GM12878 (cell line): ENCODE data around the gene STKLD1.

Source experiments
- EP300 ChIP-seq, 2 experiments: fragments of 150-350 bp in 1 of 2; IDR thresholded peaks; 2 replicates each; pipeline ENCODE4 v1.6.1; 2011 to 2012; ENCODE audit warnings: low read depth in 2 of 2, low read length in 2 of 2, borderline replicate concordance in 1 of 2, improper control_type of control experiment in 1 of 2, inconsistent platforms in 1 of 2; ENCODE audit not compliant: control insufficient read depth in 1 of 2
- NFYB ChIP-seq: IDR thresholded peaks from 2 replicates; pipeline ENCODE4 v1.6.1; 2011; ENCODE audit warnings: low read depth, mild to moderate bottlenecking, low read length, improper control_type of control experiment, moderate library complexity; ENCODE audit not compliant: insufficient read depth
- POLR2A ChIP-seq: IDR thresholded peaks from 2 replicates; pipeline ENCODE4 v1.6.1; 2011; ENCODE audit warnings: low read depth, mild to moderate bottlenecking, low read length
- POLR2AphosphoS5 ChIP-seq: IDR thresholded peaks from 2 replicates; pipeline ENCODE4 v1.6.1; 2011; ENCODE audit warnings: mild to moderate bottlenecking, low read length, inconsistent platforms
- SIN3A ChIP-seq: IDR thresholded peaks from 2 replicates; pipeline ENCODE4 v1.6.1; 2012; ENCODE audit warnings: low read depth, low read length, improper control_type of control experiment
- ZNF24 ChIP-seq: fragments of 450-650 bp; IDR thresholded peaks from 2 replicates; pipeline ENCODE4 v1.6.1; 2017; ENCODE audit warnings: antibody characterized with exemption, mild to moderate bottlenecking
- TF ChIP-seq, protein P1 (sequence below), 3 experiments: IDR thresholded peaks in 2 of 3; conservative IDR thresholded peaks in 1 of 3; 2 replicates each; pipeline ENCODE4 v1.5.1; 2011; ENCODE audit warnings: low read depth in 3 of 3, low read length in 3 of 3, mild to moderate bottlenecking in 3 of 3, control low read depth in 2 of 3, moderate library complexity in 2 of 3, inconsistent platforms in 1 of 3, mixed read lengths in 1 of 3; ENCODE audit not compliant: control insufficient read depth in 2 of 3, insufficient read depth in 1 of 3; ENCODE audit errors: extremely low read depth in 1 of 3
- TF ChIP-seq, protein P2 (sequence below): IDR thresholded peaks from 2 replicates; pipeline ENCODE4 v1.6.1; 2011; ENCODE audit warnings: mild to moderate bottlenecking, low read depth, low read length, moderate library complexity; ENCODE audit not compliant: insufficient replicate concordance
- TF ChIP-seq, protein P3 (sequence below): IDR thresholded peaks from 2 replicates; pipeline ENCODE4 v1.6.1; 2012; ENCODE audit warnings: low read depth, low read length, improper control_type of control experiment

DNA sequence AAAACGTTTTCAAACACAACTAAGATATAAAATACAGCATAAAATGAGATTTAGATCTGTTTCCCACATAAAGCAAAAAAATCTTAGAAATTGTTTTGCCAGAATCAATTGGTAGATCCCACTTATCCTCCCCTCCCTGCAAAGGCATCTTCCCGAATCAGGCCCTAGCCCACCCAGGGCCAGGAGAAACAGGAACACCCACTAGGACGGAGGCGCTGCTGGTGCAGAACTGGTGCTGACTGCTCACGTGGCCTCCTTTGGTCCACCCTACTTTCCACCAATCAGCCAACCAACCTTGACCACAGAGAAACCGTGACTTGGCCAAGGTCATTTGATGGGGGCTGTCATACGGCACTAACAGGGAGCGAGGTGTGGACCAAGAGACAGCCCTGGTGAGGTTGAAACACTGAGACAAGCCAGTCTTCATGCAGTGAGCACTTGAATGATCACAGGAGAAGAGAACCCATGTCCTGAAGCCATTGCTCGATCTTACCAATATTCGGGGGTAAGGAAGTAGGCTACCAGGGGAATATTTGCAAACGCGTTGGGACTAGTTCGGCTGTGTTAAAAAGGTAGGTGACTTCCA is 14.6 kb upstream of the STKLD1 start:
- TF ChIP-seq POLR2AphosphoS5 = 0 out of 2 replicates have a peak, but pooled peaks have one; percentile 15
- TF ChIP-seq ZNF24 = no peak
- no peak for TF ChIP-seq NFYB
- TF ChIP-seq SIN3A = no peak
- TF ChIP-seq, protein P1, sequence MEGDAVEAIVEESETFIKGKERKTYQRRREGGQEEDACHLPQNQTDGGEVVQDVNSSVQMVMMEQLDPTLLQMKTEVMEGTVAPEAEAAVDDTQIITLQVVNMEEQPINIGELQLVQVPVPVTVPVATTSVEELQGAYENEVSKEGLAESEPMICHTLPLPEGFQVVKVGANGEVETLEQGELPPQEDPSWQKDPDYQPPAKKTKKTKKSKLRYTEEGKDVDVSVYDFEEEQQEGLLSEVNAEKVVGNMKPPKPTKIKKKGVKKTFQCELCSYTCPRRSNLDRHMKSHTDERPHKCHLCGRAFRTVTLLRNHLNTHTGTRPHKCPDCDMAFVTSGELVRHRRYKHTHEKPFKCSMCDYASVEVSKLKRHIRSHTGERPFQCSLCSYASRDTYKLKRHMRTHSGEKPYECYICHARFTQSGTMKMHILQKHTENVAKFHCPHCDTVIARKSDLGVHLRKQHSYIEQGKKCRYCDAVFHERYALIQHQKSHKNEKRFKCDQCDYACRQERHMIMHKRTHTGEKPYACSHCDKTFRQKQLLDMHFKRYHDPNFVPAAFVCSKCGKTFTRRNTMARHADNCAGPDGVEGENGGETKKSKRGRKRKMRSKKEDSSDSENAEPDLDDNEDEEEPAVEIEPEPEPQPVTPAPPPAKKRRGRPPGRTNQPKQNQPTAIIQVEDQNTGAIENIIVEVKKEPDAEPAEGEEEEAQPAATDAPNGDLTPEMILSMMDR (IDR thresholded peaks at IDR 0.05 in 2 of 3, conservative IDR thresholded peaks at IDR 0.05 in 1 of 3; ENCODE audit: control insufficient read depth in 2 of 3, extremely low read depth in 1 of 3, insufficient read depth in 1 of 3, low read depth in 3 of 3, low read length in 3 of 3) = no peak
- TF ChIP-seq, protein P2, sequence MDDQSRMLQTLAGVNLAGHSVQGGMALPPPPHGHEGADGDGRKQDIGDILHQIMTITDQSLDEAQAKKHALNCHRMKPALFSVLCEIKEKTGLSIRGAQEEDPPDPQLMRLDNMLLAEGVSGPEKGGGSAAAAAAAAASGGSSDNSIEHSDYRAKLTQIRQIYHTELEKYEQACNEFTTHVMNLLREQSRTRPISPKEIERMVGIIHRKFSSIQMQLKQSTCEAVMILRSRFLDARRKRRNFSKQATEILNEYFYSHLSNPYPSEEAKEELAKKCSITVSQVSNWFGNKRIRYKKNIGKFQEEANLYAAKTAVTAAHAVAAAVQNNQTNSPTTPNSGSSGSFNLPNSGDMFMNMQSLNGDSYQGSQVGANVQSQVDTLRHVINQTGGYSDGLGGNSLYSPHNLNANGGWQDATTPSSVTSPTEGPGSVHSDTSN = no peak
- TF ChIP-seq POLR2A = peak; percentile 64
- no peak for TF ChIP-seq EP300 (IDR thresholded peaks at IDR 0.05; ENCODE audit: borderline replicate concordance in 1 of 2, control insufficient read depth in 1 of 2, low read depth in 2 of 2, low read length in 2 of 2)
- TF ChIP-seq, protein P3, sequence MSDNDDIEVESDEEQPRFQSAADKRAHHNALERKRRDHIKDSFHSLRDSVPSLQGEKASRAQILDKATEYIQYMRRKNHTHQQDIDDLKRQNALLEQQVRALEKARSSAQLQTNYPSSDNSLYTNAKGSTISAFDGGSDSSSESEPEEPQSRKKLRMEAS = no peak
